ENCODE results near the gene DEUP1. TPM values are rescaled to one million over a fixed set of nuclear protein-coding genes. Genes with fewer than 3 reads are reported as not detected.

DEUP1 gene
- total and polyA plus RNA-seq, 2 experiments from 2014 or later = not detected

DNA sequence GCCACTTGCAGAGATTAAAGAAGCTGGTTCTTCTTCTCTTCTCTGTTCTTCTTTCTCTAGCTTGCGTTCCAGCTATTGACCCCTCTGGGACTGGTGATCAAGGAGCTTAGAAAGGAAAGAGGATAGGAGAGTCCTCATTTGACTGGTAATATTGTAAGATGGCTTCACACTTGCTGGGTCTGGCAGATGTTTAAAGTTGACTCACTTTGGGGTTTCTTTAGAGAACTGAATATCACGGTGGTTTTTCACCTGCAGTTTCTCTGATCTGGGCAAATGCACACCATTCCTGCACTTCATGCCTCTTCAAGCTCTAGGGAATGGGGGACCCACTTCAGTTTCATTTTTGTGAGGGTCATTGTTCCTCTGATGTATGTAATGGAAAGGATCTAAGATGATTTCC lies 41.8 kb upstream of the DEUP1 start:
- WGBS, 2 experiments (ENCODE audit: low coverage in 1 of 2, low lambda C conversion rate in 2 of 2, missing lambda C conversion rate in 2 of 2) = 58 to 73% methylated on average over 2 of the region's 2 CpGs

DNA sequence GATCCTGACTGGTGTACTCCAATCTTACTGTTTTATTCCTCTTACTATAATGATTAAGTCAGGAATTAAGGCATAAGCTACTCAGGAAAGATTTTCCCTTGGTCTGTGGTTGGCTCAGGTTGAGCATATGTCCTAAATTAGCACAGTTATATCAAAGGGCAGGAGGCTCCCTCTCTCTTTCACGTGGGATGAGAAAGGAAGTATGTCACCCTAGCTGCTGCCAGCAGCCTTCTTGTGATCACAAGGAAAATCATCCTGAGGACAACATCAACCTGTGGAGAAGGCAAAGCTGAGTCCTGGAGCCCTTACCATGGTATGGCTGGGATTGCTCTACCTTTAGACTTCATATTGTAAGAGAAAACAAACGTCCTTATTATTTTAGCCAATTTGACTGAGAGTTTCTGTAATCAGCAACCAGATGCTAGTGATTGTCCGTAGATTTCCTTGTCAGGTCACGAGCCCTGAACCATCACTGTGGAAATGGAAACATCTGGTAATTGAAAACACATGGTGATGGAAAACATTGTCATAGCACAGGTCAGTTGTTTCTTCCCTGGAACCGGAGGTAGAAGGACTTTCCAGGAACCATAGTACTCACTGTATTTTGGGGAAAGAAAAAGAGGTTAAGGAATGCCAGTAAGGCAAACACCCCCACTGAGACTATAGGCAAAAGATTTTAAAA lies 40.6 kb upstream of the DEUP1 start:
- Histone ChIP-seq H3K9ac (no peak overlapping the region), H3K79me2 (ENCODE audit: insufficient read depth) (no peaks in the 10 kb centered on the region), H3K27me3 (replicated peaks; ENCODE audit: insufficient read depth) (no peaks in the 10 kb centered on the region), H3K4me2 (ENCODE audit: unreplicated experiment) (no peak overlapping the region), H3K9me3 (ENCODE audit: low read depth) (no peaks in the 10 kb centered on the region), H3F3A (ENCODE audit: insufficient read depth) (no peaks in the 10 kb centered on the region), H3K9me2 (ENCODE audit: insufficient read depth) (no peaks in the 10 kb centered on the region), H3K4me3 (no peak overlapping the region), H3K4me1 (ENCODE audit: insufficient read depth) (no peaks in the 10 kb centered on the region), H3K27ac (no peak overlapping the region), H2AFZ (no peak overlapping the region), H4K20me1 (ENCODE audit: insufficient read depth) (no peaks in the 10 kb centered on the region), H3K36me3 (ENCODE audit: low read depth) (no peaks in the 10 kb centered on the region)
- no peak for TF ChIP-seq EZH2phosphoT487 (IDR thresholded peaks at IDR 0.05; ENCODE audit: insufficient read depth, low read depth)
- no peak for TF ChIP-seq EZH2 (IDR thresholded peaks at IDR 0.05; ENCODE audit: insufficient read depth, poor library complexity, severe bottlenecking)
- in situ Hi-C loops (cut with MboI) = no loop called here
- DNase-seq = no peak
- 2 to 10% methylated on average over 5 of the region's 5 CpGs for WGBS, 2 experiments (ENCODE audit: low coverage in 1 of 2, low lambda C conversion rate in 2 of 2, missing lambda C conversion rate in 2 of 2)

More for the DNA sequence above, 41.8 kb upstream of the DEUP1 start:
- Histone ChIP-seq H3K4me1 (ENCODE audit: insufficient read depth) (no peaks in the 10 kb centered on the region), H3K4me3 (no peak overlapping the region), H4K20me1 (ENCODE audit: insufficient read depth) (no peaks in the 10 kb centered on the region), H3K9ac (no peak overlapping the region), H3K4me2 (ENCODE audit: unreplicated experiment) (no peak overlapping the region), H3K36me3 (ENCODE audit: low read depth) (no peaks in the 10 kb centered on the region), H3K9me3 (ENCODE audit: low read depth) (no peaks in the 10 kb centered on the region), H3K27ac (no peak overlapping the region), H3F3A (ENCODE audit: insufficient read depth) (no peaks in the 10 kb centered on the region), H3K79me2 (ENCODE audit: insufficient read depth) (no peaks in the 10 kb centered on the region), H3K9me2 (ENCODE audit: insufficient read depth) (no peaks in the 10 kb centered on the region), H2AFZ (no peak overlapping the region), H3K27me3 (replicated peaks; ENCODE audit: insufficient read depth) (no peaks in the 10 kb centered on the region)
- no peak for TF ChIP-seq EZH2phosphoT487 (IDR thresholded peaks at IDR 0.05; ENCODE audit: insufficient read depth, low read depth)
- TF ChIP-seq EZH2 (IDR thresholded peaks at IDR 0.05; ENCODE audit: insufficient read depth, poor library complexity, severe bottlenecking) = no peak
- DNase-seq = no peak
- in situ Hi-C loops (cut with MboI) = no loop called here

DNA sequence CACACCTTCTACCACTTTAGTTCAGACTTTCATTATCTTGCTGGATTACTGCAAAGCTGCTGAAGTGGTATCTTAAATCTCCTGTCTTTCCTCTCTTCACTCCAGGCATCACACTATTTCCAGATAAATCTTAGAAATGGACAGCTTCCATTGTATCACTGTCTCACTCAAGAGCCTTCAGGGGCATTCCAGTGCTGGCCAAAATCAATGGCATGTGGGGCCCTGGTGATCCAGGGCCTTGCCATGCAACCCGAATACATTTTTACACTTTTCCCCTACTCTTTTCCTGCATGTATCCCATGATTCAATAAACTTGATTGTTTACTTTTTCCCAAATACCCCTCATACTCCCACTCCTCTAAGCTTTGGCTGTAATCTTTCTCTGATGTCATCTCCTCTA lies 39.4 kb upstream of the DEUP1 start:
- in situ Hi-C loops (cut with MboI) = no loop called here
- Histone ChIP-seq H3K36me3 (ENCODE audit: low read depth) (no peaks in the 10 kb centered on the region), H3F3A (ENCODE audit: insufficient read depth) (no peaks in the 10 kb centered on the region), H3K79me2 (ENCODE audit: insufficient read depth) (no peaks in the 10 kb centered on the region), H3K4me3 (no peak overlapping the region), H3K27ac (no peak overlapping the region), H3K4me2 (ENCODE audit: unreplicated experiment) (no peak overlapping the region), H2AFZ (no peak overlapping the region), H3K9ac (no peak overlapping the region), H3K27me3 (replicated peaks; ENCODE audit: insufficient read depth) (no peaks in the 10 kb centered on the region), H3K9me2 (ENCODE audit: insufficient read depth) (no peaks in the 10 kb centered on the region), H3K9me3 (ENCODE audit: low read depth) (no peaks in the 10 kb centered on the region), H3K4me1 (ENCODE audit: insufficient read depth) (no peaks in the 10 kb centered on the region), H4K20me1 (ENCODE audit: insufficient read depth) (no peaks in the 10 kb centered on the region)
- WGBS, 2 experiments (ENCODE audit: low coverage in 1 of 2, low lambda C conversion rate in 2 of 2, missing lambda C conversion rate in 2 of 2) = 31 to 60% methylated on average over 1 of the region's 1 CpG
- no peak for DNase-seq
- no peak for TF ChIP-seq EZH2 (IDR thresholded peaks at IDR 0.05; ENCODE audit: insufficient read depth, poor library complexity, severe bottlenecking)
- no peak for TF ChIP-seq EZH2phosphoT487 (IDR thresholded peaks at IDR 0.05; ENCODE audit: insufficient read depth, low read depth)

- WGBS, 2 experiments (ENCODE audit: low coverage in 1 of 2, low lambda C conversion rate in 2 of 2, missing lambda C conversion rate in 2 of 2) = 0 to 12% methylated on average over 1 of the region's 1 CpG
- no peaks in the 10 kb centered on the region for H3K79me2 ChIP-seq (ENCODE audit: insufficient read depth)
- in situ Hi-C loops (cut with MboI) = no loop called here
- H3K27me3 ChIP-seq (replicated peaks; ENCODE audit: insufficient read depth) = no peaks in the 10 kb centered on the region
- no peaks in the 10 kb centered on the region for H3K4me1 ChIP-seq (ENCODE audit: insufficient read depth)
- H3K27ac ChIP-seq = no peak overlapping the region
- H4K20me1 ChIP-seq (ENCODE audit: insufficient read depth) = no peaks in the 10 kb centered on the region
- no peaks in the 10 kb centered on the region for H3K9me3 ChIP-seq (ENCODE audit: low read depth)
- DNase-seq = no peak
- H3K4me3 ChIP-seq = no peak overlapping the region
- TF ChIP-seq EZH2phosphoT487 (IDR thresholded peaks at IDR 0.05; ENCODE audit: insufficient read depth, low read depth) = no peak
- TF ChIP-seq EZH2 (IDR thresholded peaks at IDR 0.05; ENCODE audit: insufficient read depth, poor library complexity, severe bottlenecking) = no peak
- H2AFZ ChIP-seq = no peak overlapping the region
- H3K9me2 ChIP-seq (ENCODE audit: insufficient read depth) = no peaks in the 10 kb centered on the region
- H3K36me3 ChIP-seq (ENCODE audit: low read depth) = no peaks in the 10 kb centered on the region
- H3K9ac ChIP-seq = no peak overlapping the region
- H3K4me2 ChIP-seq (ENCODE audit: unreplicated experiment) = no peak overlapping the region
- H3F3A ChIP-seq (ENCODE audit: insufficient read depth) = no peaks in the 10 kb centered on the region
These were observed 38.6 kb upstream of the DEUP1 start for GRCh38 chr11:93291898-93292297.
